Measurements from ENCODE around the gene LIPC.

LIPC gene

GRCh38 chr15:58530056-58530590, 98.3 kb downstream of the LIPC start:
- DNase-seq (ENCODE audit: extremely low read depth in 1 of 2, low read depth in 1 of 2) = no peak

GRCh38 chr15:58532126-58532525, 100.3 kb downstream of the LIPC start:
- no peak for DNase-seq (ENCODE audit: extremely low read depth in 1 of 2, low read depth in 1 of 2)

- DNase-seq (ENCODE audit: extremely low read depth in 1 of 2, low read depth in 1 of 2) = no peak
Measured at GRCh38 chr15:58534556-58534955, 102.8 kb downstream of the LIPC start.

GRCh38 chr15:58535337-58535736, 103.5 kb downstream of the LIPC start:
- no peak for DNase-seq (ENCODE audit: extremely low read depth in 1 of 2, low read depth in 1 of 2)

- DNase-seq (ENCODE audit: extremely low read depth in 1 of 2, low read depth in 1 of 2) = no peak
Measured at GRCh38 chr15:58535894-58536293, 104.1 kb downstream of the LIPC start.

- no peak for DNase-seq (ENCODE audit: extremely low read depth in 1 of 2, low read depth in 1 of 2)
Measured at GRCh38 chr15:58536414-58536813, 104.6 kb downstream of the LIPC start.

GRCh38 chr15:58537033-58537432, 105.2 kb downstream of the LIPC start:
- no peak for DNase-seq (ENCODE audit: extremely low read depth in 1 of 2, low read depth in 1 of 2)

- no peak for DNase-seq (ENCODE audit: extremely low read depth in 1 of 2, low read depth in 1 of 2)
Measured at GRCh38 chr15:58538225-58538727, 106.5 kb downstream of the LIPC start.

GRCh38 chr15:58538901-58539300, 107.1 kb downstream of the LIPC start:
- no peak for DNase-seq (ENCODE audit: extremely low read depth in 1 of 2, low read depth in 1 of 2)

GRCh38 chr15:58539548-58539947, 107.8 kb downstream of the LIPC start:
- DNase-seq (ENCODE audit: extremely low read depth in 1 of 2, low read depth in 1 of 2) = no peak

- no peak for DNase-seq (ENCODE audit: extremely low read depth in 1 of 2, low read depth in 1 of 2)
Measured at GRCh38 chr15:58541410-58542087, 109.8 kb downstream of the LIPC start.

- no peak for DNase-seq (ENCODE audit: extremely low read depth in 1 of 2, low read depth in 1 of 2)
Measured at GRCh38 chr15:58543664-58544335, 112.0 kb downstream of the LIPC start.

GRCh38 chr15:58544756-58545155, 113.0 kb downstream of the LIPC start:
- no peak for DNase-seq (ENCODE audit: extremely low read depth in 1 of 2, low read depth in 1 of 2)

GRCh38 chr15:58545307-58546065, 113.7 kb downstream of the LIPC start:
- DNase-seq (ENCODE audit: extremely low read depth in 1 of 2, low read depth in 1 of 2) = peak; percentile 33 to 49

GRCh38 chr15:58546066-58546591, 114.3 kb downstream of the LIPC start:
- no peak for DNase-seq (ENCODE audit: extremely low read depth in 1 of 2, low read depth in 1 of 2)

- DNase-seq (ENCODE audit: extremely low read depth in 1 of 2, low read depth in 1 of 2) = no peak
Measured at GRCh38 chr15:58546635-58547627, 115.1 kb downstream of the LIPC start.

- no peak for DNase-seq (ENCODE audit: extremely low read depth in 1 of 2, low read depth in 1 of 2)
Measured at GRCh38 chr15:58547628-58548307, 116.0 kb downstream of the LIPC start.

- no peak for DNase-seq (ENCODE audit: extremely low read depth in 1 of 2, low read depth in 1 of 2)
Measured at GRCh38 chr15:58548308-58549012, 116.7 kb downstream of the LIPC start.
